Ascending aorta (tissue), 2 donors: Measurements from ENCODE around the gene FILIP1L. TPM values are rescaled to one million over a fixed set of nuclear protein-coding genes. Genes with fewer than 3 reads are reported as not detected.
A peak's percentile ranks its signal among the peaks of the same experiment; 100 is the strongest.

Source experiments
- DNase-seq, 2 donors: peaks; one replicate each; pipeline ENCODE4 v3.0.0-alpha.2; 2019; ENCODE audit warnings: low spot score in 2 of 2
- H3K27ac ChIP-seq, 2 donors: fragments of 200-600 bp; sonication (generic); one replicate each; pipeline ENCODE4 v1.5.1; 2016 to 2017; ENCODE audit warnings: mild to moderate bottlenecking in 1 of 2
- H3K27me3 ChIP-seq: fragments of 200-600 bp; sonication (generic); one replicate; pipeline ENCODE4 v1.5.1; 2017
- H3K36me3 ChIP-seq, 2 donors: fragments of 200-600 bp; sonication (generic); one replicate each; pipeline ENCODE4 v1.5.1; 2016
- H3K4me1 ChIP-seq, 2 donors: fragments of 200-600 bp; sonication (generic); one replicate each; pipeline ENCODE4 v1.5.1; 2016 to 2017; ENCODE audit warnings: mild to moderate bottlenecking in 1 of 2
- H3K4me3 ChIP-seq, 2 donors: fragments of 200-600 bp; sonication (generic); one replicate each; pipeline ENCODE4 v1.5.1; 2016 to 2017; ENCODE audit warnings: mild to moderate bottlenecking in 1 of 2
- H3K9me3 ChIP-seq, 2 donors: fragments of 200-600 bp; sonication (generic); one replicate each; pipeline ENCODE4 v1.5.1; 2016
- CTCF ChIP-seq, 3 experiments: fragments of 200-600 bp in 2 of 3; fragments of 450-650 bp in 1 of 3; sonication (generic) in 2 of 3; IDR thresholded peaks; one replicate each; pipeline ENCODE4 v1.5.1; 2016 to 2019; ENCODE audit warnings: antibody characterized with exemption in 3 of 3, mild to moderate bottlenecking in 1 of 3, moderate library complexity in 1 of 3
- intact Hi-C: fragments of 100-400 bp; cut with DNase I; formaldehyde crosslinking; loops from one replicate; pipeline ENCODE4 v1.15.1; 2023
- total RNA-seq: library from RNA; depleted of rRNA; stranded (reverse); fragments of >200 nt; gene quantifications from one replicate; pipeline ENCODE4 v1.1.0, GENCODE V29; 2016

Gene FILIP1L
- total RNA-seq, 1 donor from 2014 or later = 106 TPM

- TF ChIP-seq CTCF (IDR thresholded peaks at IDR 0.05) = no peak
- intact Hi-C loops = loop anchor here (5.0 to 10.0 kb wide), 3 partner anchors 168 to 323 kb away; no protein-coding TSS in a partner anchor
- Histone ChIP-seq H3K36me3 (peaks cover 0 to 6% of the 10 kb centered on the region in 2 donors), H3K4me1 (peaks cover 0 to 4% of the 10 kb centered on the region in 2 donors), H3K27me3 (no peaks in the 10 kb centered on the region), H3K27ac (peak overlapping the region; percentile 25 to 32), H3K9me3 (no peaks in the 10 kb centered on the region), H3K4me3 (no peak overlapping the region)
- no peak for DNase-seq
These were observed 274.7 kb downstream of the FILIP1L start for GRCh38 chr3:99839613-99840012.

- Histone ChIP-seq H3K4me3 (no peak overlapping the region), H3K36me3 (peaks cover 0 to 6% of the 10 kb centered on the region in 2 donors), H3K27me3 (no peaks in the 10 kb centered on the region), H3K27ac (peak overlapping the region in 1 of 2 donors; percentile 32), H3K9me3 (no peaks in the 10 kb centered on the region), H3K4me1 (peaks cover 0 to 1% of the 10 kb centered on the region in 2 donors)
- no peak for DNase-seq
- TF ChIP-seq CTCF (IDR thresholded peaks at IDR 0.05) = no peak
- intact Hi-C loops = no loop called here
These were observed 275.5 kb downstream of the FILIP1L start for GRCh38 chr3:99838755-99839154.

GRCh38 chr3:99837715-99838114 is 276.6 kb downstream of the FILIP1L start:
- no peaks in the 10 kb centered on the region for H3K9me3 ChIP-seq
- no peak for TF ChIP-seq CTCF (IDR thresholded peaks at IDR 0.05)
- DNase-seq = no peak
- no peak overlapping the region for H3K4me3 ChIP-seq
- H3K4me1 ChIP-seq = peaks cover 0 to 9% of the 10 kb centered on the region in 2 donors
- H3K27me3 ChIP-seq = no peaks in the 10 kb centered on the region
- H3K27ac ChIP-seq = no peak overlapping the region
- intact Hi-C loops = no loop called here
- H3K36me3 ChIP-seq = peaks cover 0 to 6% of the 10 kb centered on the region in 2 donors

- no peak for TF ChIP-seq CTCF (IDR thresholded peaks at IDR 0.05)
- intact Hi-C loops = no loop called here
- H3K4me1 ChIP-seq = peaks cover 0 to 9% of the 10 kb centered on the region in 2 donors
- H3K27ac ChIP-seq = no peak overlapping the region
- no peak for DNase-seq
- H3K4me3 ChIP-seq = no peak overlapping the region
- peaks cover 0 to 4% of the 10 kb centered on the region in 2 donors for H3K36me3 ChIP-seq
- no peaks in the 10 kb centered on the region for H3K9me3 ChIP-seq
- H3K27me3 ChIP-seq = no peaks in the 10 kb centered on the region
These were observed 277.6 kb downstream of the FILIP1L start for GRCh38 chr3:99836681-99837080.

- no peak for TF ChIP-seq CTCF (IDR thresholded peaks at IDR 0.05)
These were observed 279.9 kb downstream of the FILIP1L start for GRCh38 chr3:99834211-99834957.

More at GRCh38 chr3:99834211-99834957, 279.9 kb downstream of the FILIP1L start:
- Histone ChIP-seq H3K36me3 (no peaks in the 10 kb centered on the region), H3K27me3 (no peaks in the 10 kb centered on the region), H3K9me3 (no peaks in the 10 kb centered on the region), H3K27ac (peak overlapping the region; percentile 26 to 47), H3K4me3 (no peak overlapping the region), H3K4me1 (peaks cover 0 to 9% of the 10 kb centered on the region in 2 donors)
- intact Hi-C loops = loop anchor here (2.0 kb wide), 1 partner anchor 420 kb away; no protein-coding TSS in a partner anchor
- DNase-seq = no peak
